ENCODE results near the gene CLEC9A. TPM values are rescaled to one million over a fixed set of nuclear protein-coding genes. Genes with fewer than 3 reads are reported as not detected.

CLEC9A gene
- total and polyA plus RNA-seq, 2 experiments from 2014 or later, result not detected

DNA sequence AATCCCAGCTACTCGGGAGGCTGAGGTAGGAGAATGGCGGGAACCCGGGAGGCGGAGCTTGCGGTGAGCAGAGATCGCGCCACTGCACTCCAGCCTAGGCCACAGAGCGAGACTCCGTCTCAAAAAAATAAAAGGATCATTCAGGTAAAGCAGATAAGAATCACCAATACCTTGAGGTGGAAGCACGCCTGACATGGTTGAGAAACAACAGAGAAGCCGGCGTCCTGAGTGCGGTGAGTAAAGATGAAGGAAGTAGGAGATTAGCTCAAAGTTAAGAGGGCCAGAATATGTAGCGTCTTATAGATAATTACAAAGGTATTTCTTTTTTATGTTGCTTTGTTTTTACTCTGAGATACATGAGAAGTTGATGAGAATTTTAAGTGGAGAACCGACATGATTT, 84.8 kb downstream of the CLEC9A start:
- no peaks in the 10 kb centered on the region for H3K4me1 ChIP-seq (ENCODE audit: insufficient read depth)
- Mint-ChIP-seq H3K4me1 (no peaks in the 10 kb centered on the region), H3K27ac (no peak overlapping the region), H3K27me3 (ENCODE audit: insufficient read depth, low read depth, poor library complexity) (peaks cover 4% of the 10 kb centered on the region), H3K4me3 (no peak overlapping the region), H3K36me3 (ENCODE audit: low read depth) (no peaks in the 10 kb centered on the region; the same call in 2 of the 3 replicates), H3K9me3 (peaks cover 15% of the 10 kb centered on the region)
- DNase-seq (ENCODE audit: low spot score), result no peak
- no peaks in the 10 kb centered on the region for H3K79me2 ChIP-seq (replicated peaks; ENCODE audit: insufficient read depth)
- no peaks in the 10 kb centered on the region for H4K20me1 ChIP-seq (replicated peaks; ENCODE audit: insufficient read depth)
- no peak overlapping the region for H3K4me2 ChIP-seq
- H3F3A ChIP-seq (replicated peaks; ENCODE audit: low read depth), result no peaks in the 10 kb centered on the region
- H3K27ac ChIP-seq (ENCODE audit: low read depth), result no peak overlapping the region
- H3K4me3 ChIP-seq, result no peak overlapping the region
- no peaks in the 10 kb centered on the region for H3K36me3 ChIP-seq (ENCODE audit: insufficient read depth)
- no peaks in the 10 kb centered on the region for H3K9me2 ChIP-seq (ENCODE audit: insufficient read depth)
- TF ChIP-seq EZH2 (IDR thresholded peaks at IDR 0.05; ENCODE audit: low read depth, unreplicated experiment) (no peak), POLR2AphosphoS5 (IDR thresholded peaks at IDR 0.05; ENCODE audit: low read depth) (no peak)
- TF ChIP-seq, protein P1, sequence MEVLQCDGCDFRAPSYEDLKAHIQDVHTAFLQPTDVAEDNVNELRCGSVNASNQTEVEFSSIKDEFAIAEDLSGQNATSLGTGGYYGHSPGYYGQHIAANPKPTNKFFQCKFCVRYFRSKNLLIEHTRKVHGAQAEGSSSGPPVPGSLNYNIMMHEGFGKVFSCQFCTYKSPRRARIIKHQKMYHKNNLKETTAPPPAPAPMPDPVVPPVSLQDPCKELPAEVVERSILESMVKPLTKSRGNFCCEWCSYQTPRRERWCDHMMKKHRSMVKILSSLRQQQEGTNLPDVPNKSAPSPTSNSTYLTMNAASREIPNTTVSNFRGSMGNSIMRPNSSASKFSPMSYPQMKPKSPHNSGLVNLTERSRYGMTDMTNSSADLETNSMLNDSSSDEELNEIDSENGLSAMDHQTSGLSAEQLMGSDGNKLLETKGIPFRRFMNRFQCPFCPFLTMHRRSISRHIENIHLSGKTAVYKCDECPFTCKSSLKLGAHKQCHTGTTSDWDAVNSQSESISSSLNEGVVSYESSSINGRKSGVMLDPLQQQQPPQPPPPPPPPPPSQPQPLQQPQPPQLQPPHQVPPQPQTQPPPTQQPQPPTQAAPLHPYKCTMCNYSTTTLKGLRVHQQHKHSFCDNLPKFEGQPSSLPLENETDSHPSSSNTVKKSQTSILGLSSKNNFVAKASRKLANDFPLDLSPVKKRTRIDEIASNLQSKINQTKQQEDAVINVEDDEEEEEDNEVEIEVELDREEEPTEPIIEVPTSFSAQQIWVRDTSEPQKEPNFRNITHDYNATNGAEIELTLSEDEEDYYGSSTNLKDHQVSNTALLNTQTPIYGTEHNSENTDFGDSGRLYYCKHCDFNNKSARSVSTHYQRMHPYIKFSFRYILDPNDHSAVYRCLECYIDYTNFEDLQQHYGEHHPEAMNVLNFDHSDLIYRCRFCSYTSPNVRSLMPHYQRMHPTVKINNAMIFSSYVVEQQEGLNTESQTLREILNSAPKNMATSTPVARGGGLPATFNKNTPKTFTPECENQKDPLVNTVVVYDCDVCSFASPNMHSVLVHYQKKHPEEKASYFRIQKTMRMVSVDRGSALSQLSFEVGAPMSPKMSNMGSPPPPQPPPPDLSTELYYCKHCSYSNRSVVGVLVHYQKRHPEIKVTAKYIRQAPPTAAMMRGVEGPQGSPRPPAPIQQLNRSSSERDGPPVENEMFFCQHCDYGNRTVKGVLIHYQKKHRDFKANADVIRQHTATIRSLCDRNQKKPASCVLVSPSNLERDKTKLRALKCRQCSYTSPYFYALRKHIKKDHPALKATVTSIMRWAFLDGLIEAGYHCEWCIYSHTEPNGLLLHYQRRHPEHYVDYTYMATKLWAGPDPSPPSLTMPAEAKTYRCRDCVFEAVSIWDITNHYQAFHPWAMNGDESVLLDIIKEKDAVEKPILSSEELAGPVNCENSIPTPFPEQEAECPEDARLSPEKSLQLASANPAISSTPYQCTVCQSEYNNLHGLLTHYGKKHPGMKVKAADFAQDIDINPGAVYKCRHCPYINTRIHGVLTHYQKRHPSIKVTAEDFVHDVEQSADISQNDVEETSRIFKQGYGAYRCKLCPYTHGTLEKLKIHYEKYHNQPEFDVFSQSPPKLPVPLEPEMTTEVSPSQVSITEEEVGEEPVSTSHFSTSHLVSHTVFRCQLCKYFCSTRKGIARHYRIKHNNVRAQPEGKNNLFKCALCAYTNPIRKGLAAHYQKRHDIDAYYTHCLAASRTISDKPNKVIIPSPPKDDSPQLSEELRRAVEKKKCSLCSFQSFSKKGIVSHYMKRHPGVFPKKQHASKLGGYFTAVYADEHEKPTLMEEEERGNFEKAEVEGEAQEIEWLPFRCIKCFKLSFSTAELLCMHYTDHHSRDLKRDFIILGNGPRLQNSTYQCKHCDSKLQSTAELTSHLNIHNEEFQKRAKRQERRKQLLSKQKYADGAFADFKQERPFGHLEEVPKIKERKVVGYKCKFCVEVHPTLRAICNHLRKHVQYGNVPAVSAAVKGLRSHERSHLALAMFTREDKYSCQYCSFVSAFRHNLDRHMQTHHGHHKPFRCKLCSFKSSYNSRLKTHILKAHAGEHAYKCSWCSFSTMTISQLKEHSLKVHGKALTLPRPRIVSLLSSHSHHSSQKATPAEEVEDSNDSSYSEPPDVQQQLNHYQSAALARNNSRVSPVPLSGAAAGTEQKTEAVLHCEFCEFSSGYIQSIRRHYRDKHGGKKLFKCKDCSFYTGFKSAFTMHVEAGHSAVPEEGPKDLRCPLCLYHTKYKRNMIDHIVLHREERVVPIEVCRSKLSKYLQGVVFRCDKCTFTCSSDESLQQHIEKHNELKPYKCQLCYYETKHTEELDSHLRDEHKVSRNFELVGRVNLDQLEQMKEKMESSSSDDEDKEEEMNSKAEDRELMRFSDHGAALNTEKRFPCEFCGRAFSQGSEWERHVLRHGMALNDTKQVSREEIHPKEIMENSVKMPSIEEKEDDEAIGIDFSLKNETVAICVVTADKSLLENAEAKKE (CRISPR knock-in tag; IDR thresholded peaks at IDR 0.05), result no peak
- TF ChIP-seq, protein P2, sequence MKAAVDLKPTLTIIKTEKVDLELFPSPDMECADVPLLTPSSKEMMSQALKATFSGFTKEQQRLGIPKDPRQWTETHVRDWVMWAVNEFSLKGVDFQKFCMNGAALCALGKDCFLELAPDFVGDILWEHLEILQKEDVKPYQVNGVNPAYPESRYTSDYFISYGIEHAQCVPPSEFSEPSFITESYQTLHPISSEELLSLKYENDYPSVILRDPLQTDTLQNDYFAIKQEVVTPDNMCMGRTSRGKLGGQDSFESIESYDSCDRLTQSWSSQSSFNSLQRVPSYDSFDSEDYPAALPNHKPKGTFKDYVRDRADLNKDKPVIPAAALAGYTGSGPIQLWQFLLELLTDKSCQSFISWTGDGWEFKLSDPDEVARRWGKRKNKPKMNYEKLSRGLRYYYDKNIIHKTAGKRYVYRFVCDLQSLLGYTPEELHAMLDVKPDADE (IDR thresholded peaks at IDR 0.05), result no peak
- H2AFZ ChIP-seq, result peak overlapping the region; percentile 75; the same call in 1 of the 2 replicates
- ATAC-seq, result no peak
- no peaks in the 10 kb centered on the region for H3K27me3 ChIP-seq (ENCODE audit: insufficient read depth)

Other genes starting within 250 kb of the CLEC9A start
- gene KLRF1, start 203.2 kb upstream of the CLEC9A start, total RNA-seq (2014; rRNA removed; shearing (Covaris generic)), result not detected in 2 replicates
- gene KLRF1, start 203.2 kb upstream of the CLEC9A start, polyA plus RNA-seq (2016; fragmentation: Nextera tagmentation; extraction: Ambion mirVana), result 0.50 TPM in 1 of 2 replicates, not detected in the other
- gene CLEC2B, start 161.3 kb upstream of the CLEC9A start, total RNA-seq (2014; rRNA removed; shearing (Covaris generic)), result not detected in 2 replicates
- gene CLEC2B, start 161.3 kb upstream of the CLEC9A start, polyA plus RNA-seq (2016; fragmentation: Nextera tagmentation; extraction: Ambion mirVana), result not detected in 2 replicates
- not detected in 2 replicates for gene KLRF2, start 149.2 kb upstream of the CLEC9A start, total RNA-seq (2014; rRNA removed; shearing (Covaris generic))
- not detected in 2 replicates for gene KLRF2, start 149.2 kb upstream of the CLEC9A start, polyA plus RNA-seq (2016; fragmentation: Nextera tagmentation; extraction: Ambion mirVana)
- not detected in 2 replicates for gene CLEC2A, start 98.3 kb upstream of the CLEC9A start, total RNA-seq (2014; rRNA removed; shearing (Covaris generic))
- not detected in 2 replicates for gene CLEC2A, start 98.3 kb upstream of the CLEC9A start, polyA plus RNA-seq (2016; fragmentation: Nextera tagmentation; extraction: Ambion mirVana)
- not detected in 2 replicates for gene CLEC12A, start 59.3 kb upstream of the CLEC9A start, total RNA-seq (2014; rRNA removed; shearing (Covaris generic))
- not detected in 2 replicates for gene CLEC12A, start 59.3 kb upstream of the CLEC9A start, polyA plus RNA-seq (2016; fragmentation: Nextera tagmentation; extraction: Ambion mirVana)
- gene CLEC1B, start 31.6 kb upstream of the CLEC9A start, total RNA-seq (2014; rRNA removed; shearing (Covaris generic)), result not detected in 2 replicates
- not detected in 2 replicates for gene CLEC1B, start 31.6 kb upstream of the CLEC9A start, polyA plus RNA-seq (2016; fragmentation: Nextera tagmentation; extraction: Ambion mirVana)
- gene CLEC12B, start 20.1 kb upstream of the CLEC9A start, total RNA-seq (2014; rRNA removed; shearing (Covaris generic)), result not detected in 2 replicates
- not detected in 2 replicates for gene CLEC12B, start 20.1 kb upstream of the CLEC9A start, polyA plus RNA-seq (2016; fragmentation: Nextera tagmentation; extraction: Ambion mirVana)
- gene CLEC1A, start 68.3 kb downstream of the CLEC9A start, total RNA-seq (2014; rRNA removed; shearing (Covaris generic)), result 1.1 TPM in 1 of 2 replicates, not detected in the other
- gene CLEC1A, start 68.3 kb downstream of the CLEC9A start, polyA plus RNA-seq (2016; fragmentation: Nextera tagmentation; extraction: Ambion mirVana), result 0.07 TPM in 1 of 2 replicates, not detected in the other
- gene CLEC7A, start 99.5 kb downstream of the CLEC9A start, total RNA-seq (2014; rRNA removed; shearing (Covaris generic)), result not detected in 2 replicates
- gene CLEC7A, start 99.5 kb downstream of the CLEC9A start, polyA plus RNA-seq (2016; fragmentation: Nextera tagmentation; extraction: Ambion mirVana), result 0.09 and 0.39 TPM in 2 replicates
- not detected in 2 replicates for gene OLR1, start 141.4 kb downstream of the CLEC9A start, total RNA-seq (2014; rRNA removed; shearing (Covaris generic))
- gene OLR1, start 141.4 kb downstream of the CLEC9A start, polyA plus RNA-seq (2016; fragmentation: Nextera tagmentation; extraction: Ambion mirVana), result not detected in 2 replicates
- gene TMEM52B, start 148.3 kb downstream of the CLEC9A start, total RNA-seq (2014; rRNA removed; shearing (Covaris generic)), result not detected in 2 replicates
- not detected in 2 replicates for gene TMEM52B, start 148.3 kb downstream of the CLEC9A start, polyA plus RNA-seq (2016; fragmentation: Nextera tagmentation; extraction: Ambion mirVana)
- gene GABARAPL1, start 182.2 kb downstream of the CLEC9A start, total RNA-seq (2014; rRNA removed; shearing (Covaris generic)), result 60.9 and 77.8 TPM in 2 replicates
- gene GABARAPL1, start 182.2 kb downstream of the CLEC9A start, polyA plus RNA-seq (2016; fragmentation: Nextera tagmentation; extraction: Ambion mirVana), result 35.7 and 36.5 TPM in 2 replicates